G401 (cell line): Measurements from ENCODE around the gene ADH5. TPM values are rescaled to one million over a fixed set of nuclear protein-coding genes. Genes with fewer than 3 reads are reported as not detected.
"Not testable (repeated sequence)": the region's sequence is repeated elsewhere in the genome, so short reads cannot be mapped to it uniquely, and the experiment has no call there.

Experiments
- DNase-seq: peaks from one replicate; pipeline ENCODE4 v3.0.0-alpha.2; 2015; ENCODE audit warnings: low spot score
- in situ Hi-C: cut with HindIII; loops from 2 replicates; pipeline ENCODE4 v1.10.0; 2016; ENCODE audit warnings: low sequenced_read_pairs, mixed read lengths
- total RNA-seq: library from RNA; depleted of rRNA; stranded (reverse); fragments of >200 nt; shearing (Covaris generic); gene quantifications from 2 replicates; pipeline ENCODE4 v1.2.3, GENCODE V29; 2014; rRNA removed

ADH5 gene
- total RNA-seq, 1 experiment from 2014 or later, result 267 TPM

- DNase-seq, result no peak
- in situ Hi-C loops, result no loop called here
Measured at GRCh38 chr4:99052902-99053301, 35.7 kb downstream of the ADH5 start.

GRCh38 chr4:99047710-99048109, 40.9 kb downstream of the ADH5 start:
- in situ Hi-C loops, result no loop called here
- no peak for DNase-seq

GRCh38 chr4:99043346-99043745, 45.2 kb downstream of the ADH5 start:
- DNase-seq, result no peak
- in situ Hi-C loops, result no loop called here

GRCh38 chr4:99038213-99038612, 50.4 kb downstream of the ADH5 start:
- in situ Hi-C loops, result no loop called here
- DNase-seq, result no peak

- in situ Hi-C loops, result no loop called here
- DNase-seq, result no peak
Measured at GRCh38 chr4:99033956-99034355, 54.6 kb downstream of the ADH5 start.

- no peak for DNase-seq
- in situ Hi-C loops, result no loop called here
Measured at GRCh38 chr4:99029852-99030251, 58.7 kb downstream of the ADH5 start.

- in situ Hi-C loops, result no loop called here
- no peak for DNase-seq
Measured at GRCh38 chr4:99029018-99029735, 59.4 kb downstream of the ADH5 start.

GRCh38 chr4:99028187-99028586, 60.4 kb downstream of the ADH5 start:
- DNase-seq, result no peak

GRCh38 chr4:99027304-99027703, 61.3 kb downstream of the ADH5 start:
- in situ Hi-C loops, result no loop called here
- DNase-seq, result no peak

More at GRCh38 chr4:99028187-99028586, 60.4 kb downstream of the ADH5 start:
- in situ Hi-C loops, result no loop called here

- in situ Hi-C loops, result no loop called here
- no peak for DNase-seq
Measured at GRCh38 chr4:99025506-99025905, 63.1 kb downstream of the ADH5 start.

- in situ Hi-C loops, result no loop called here
- DNase-seq, result peak; percentile 49
Measured at GRCh38 chr4:99024481-99025275, 63.9 kb downstream of the ADH5 start.

GRCh38 chr4:99023800-99024251, 64.8 kb downstream of the ADH5 start:
- in situ Hi-C loops, DNase-seq: not testable (repeated sequence)

GRCh38 chr4:99022566-99022965, 66.0 kb downstream of the ADH5 start:
- in situ Hi-C loops, result no loop called here
- DNase-seq, result no peak

GRCh38 chr4:99021386-99021785, 67.2 kb downstream of the ADH5 start:
- in situ Hi-C loops, result no loop called here
- DNase-seq, result no peak

Other genes starting within 250 kb of the ADH5 start
- 186 and 308 TPM in 2 replicates for gene EIF4E, start 159.7 kb downstream of the ADH5 start, total RNA-seq
- gene METAP1, start 93.1 kb downstream of the ADH5 start, total RNA-seq, result 48.9 and 53.9 TPM in 2 replicates
- gene ADH4, start 55.5 kb upstream of the ADH5 start, total RNA-seq, result not detected in 2 replicates
- gene ADH6, start 130.5 kb upstream of the ADH5 start, total RNA-seq, result not detected in 2 replicates
- not detected in 2 replicates for gene ADH1A, start 202.2 kb upstream of the ADH5 start, total RNA-seq
- gene ADH1B, start 232.6 kb upstream of the ADH5 start, total RNA-seq, result not detected in 2 replicates